ENCODE results near the gene NDST1. TPM values are rescaled to one million over a fixed set of nuclear protein-coding genes. Genes with fewer than 3 reads are reported as not detected.
A peak's percentile ranks its signal among the peaks of the same experiment; 100 is the strongest.

Gene NDST1
- total RNA-seq, 1 experiment from 2014 or later: 42.6 TPM

DNA sequence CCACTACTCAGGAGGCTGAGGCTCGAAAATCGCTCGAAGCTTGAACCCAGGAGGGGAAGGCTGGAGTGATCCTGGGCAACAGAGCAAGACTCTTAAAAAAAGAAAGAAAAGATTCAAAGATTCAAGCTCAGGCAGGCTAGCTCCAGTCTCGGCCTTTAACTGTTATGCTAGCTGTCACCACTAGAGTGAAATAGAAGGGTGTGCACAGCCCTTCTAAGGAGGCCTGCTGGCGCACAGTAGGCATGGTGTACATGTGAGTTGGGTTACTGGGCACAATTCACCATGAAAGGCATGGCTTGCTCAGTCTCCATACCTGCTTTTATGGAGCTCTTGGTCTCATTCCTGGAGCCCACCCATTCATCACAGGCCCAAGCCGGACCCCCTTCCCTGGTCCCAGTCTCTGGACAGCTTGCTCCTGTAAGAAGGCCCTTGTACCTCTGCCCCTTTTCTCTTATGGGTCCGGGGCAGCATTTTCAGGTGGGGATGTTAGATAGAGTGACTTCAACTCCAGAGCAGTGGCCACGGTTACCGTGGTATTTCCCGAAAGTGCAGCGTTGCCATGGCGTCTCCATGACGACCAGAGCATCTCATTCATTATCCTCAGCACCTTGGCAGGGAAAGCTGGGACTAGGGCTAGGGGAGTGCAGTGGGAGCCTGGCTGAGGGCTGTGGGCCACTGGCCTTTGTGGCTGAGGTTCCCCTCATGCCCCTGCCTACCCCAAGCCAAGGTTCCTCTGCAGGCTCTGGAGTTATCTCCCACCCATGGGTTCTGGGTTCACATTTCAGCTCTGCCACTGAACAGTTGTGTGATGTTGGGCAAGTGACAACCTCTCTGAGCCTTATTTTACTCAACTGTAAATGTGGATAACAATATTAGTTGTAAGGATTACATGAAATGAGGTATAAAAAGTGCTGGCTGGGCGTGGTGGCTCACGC, 5.7 kb downstream of the NDST1 start:
- no peak for DNase-seq

DNA sequence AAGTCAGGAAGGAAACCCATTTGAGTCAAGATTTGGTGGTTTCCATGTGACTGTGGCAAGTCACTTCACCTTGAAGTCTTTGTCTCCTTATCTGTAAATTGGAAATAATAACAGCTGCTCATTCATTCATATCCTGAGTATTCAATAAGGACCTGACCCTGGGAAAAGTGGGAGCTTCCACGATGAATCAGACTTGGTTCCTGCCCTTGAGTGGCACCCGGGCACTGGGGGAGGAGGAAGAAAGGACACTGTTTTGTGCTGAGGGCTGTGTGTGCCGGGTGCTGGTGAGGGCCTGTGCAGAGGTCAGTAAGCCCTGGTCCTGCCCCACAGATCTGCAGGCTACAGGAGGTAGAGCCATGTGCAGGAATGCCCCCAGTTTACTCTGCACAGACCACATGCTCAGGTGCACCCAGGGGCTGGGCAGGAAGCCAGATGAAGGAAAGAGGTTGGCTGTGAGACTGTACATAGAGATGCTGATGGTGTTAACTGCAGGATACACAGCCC, 6.8 kb downstream of the NDST1 start:
- peaks cover 62% of the 10 kb centered on the region for H3K4me1 ChIP-seq (ENCODE audit: insufficient read depth, low read length)
- ATAC-seq (peak; percentile 6), DNase-seq (peak; percentile 62)
- no TSS peak for BruUV-seq (replicated peaks)
- ChIA-PET POLR2A (ENCODE audit: unreplicated experiment) (no interaction called here), CTCF (no interaction called here)
- peak overlapping the region; percentile 25; the same call in 1 of the 2 replicates for H3K4me2 ChIP-seq (ENCODE audit: low read length)
- no peak overlapping the region for H2AFZ ChIP-seq (ENCODE audit: low read length)
- no peaks in the 10 kb centered on the region for H3K36me3 ChIP-seq (ENCODE audit: low read depth, low read length)
- H3K9ac ChIP-seq (ENCODE audit: low read length): no peak overlapping the region
- intact Hi-C loops (cut with micrococcal nuclease): no loop called here
- H3K79me2 ChIP-seq (ENCODE audit: low read length): peaks cover 92% of the 10 kb centered on the region
- no peaks in the 10 kb centered on the region for H3K27me3 ChIP-seq (ENCODE audit: low read length)
- peaks cover 38% of the 10 kb centered on the region for H4K20me1 ChIP-seq (ENCODE audit: low read length)
- no peaks in the 10 kb centered on the region for H3K9me2 ChIP-seq (replicated peaks; ENCODE audit: low read length)
- H3F3A ChIP-seq (ENCODE audit: low read length, unreplicated experiment): peaks cover 4% of the 10 kb centered on the region
- no peak overlapping the region for H3K4me3 ChIP-seq (ENCODE audit: low read length)
- H3K9me3 ChIP-seq (ENCODE audit: low read length): no peaks in the 10 kb centered on the region
- peak overlapping the region; percentile 36 for H3K27ac ChIP-seq (ENCODE audit: low read length)
- TF ChIP-seq EZH2phosphoT487 (IDR thresholded peaks at IDR 0.05; ENCODE audit: borderline replicate concordance, low read length): no peak
- TF ChIP-seq, protein P1, sequence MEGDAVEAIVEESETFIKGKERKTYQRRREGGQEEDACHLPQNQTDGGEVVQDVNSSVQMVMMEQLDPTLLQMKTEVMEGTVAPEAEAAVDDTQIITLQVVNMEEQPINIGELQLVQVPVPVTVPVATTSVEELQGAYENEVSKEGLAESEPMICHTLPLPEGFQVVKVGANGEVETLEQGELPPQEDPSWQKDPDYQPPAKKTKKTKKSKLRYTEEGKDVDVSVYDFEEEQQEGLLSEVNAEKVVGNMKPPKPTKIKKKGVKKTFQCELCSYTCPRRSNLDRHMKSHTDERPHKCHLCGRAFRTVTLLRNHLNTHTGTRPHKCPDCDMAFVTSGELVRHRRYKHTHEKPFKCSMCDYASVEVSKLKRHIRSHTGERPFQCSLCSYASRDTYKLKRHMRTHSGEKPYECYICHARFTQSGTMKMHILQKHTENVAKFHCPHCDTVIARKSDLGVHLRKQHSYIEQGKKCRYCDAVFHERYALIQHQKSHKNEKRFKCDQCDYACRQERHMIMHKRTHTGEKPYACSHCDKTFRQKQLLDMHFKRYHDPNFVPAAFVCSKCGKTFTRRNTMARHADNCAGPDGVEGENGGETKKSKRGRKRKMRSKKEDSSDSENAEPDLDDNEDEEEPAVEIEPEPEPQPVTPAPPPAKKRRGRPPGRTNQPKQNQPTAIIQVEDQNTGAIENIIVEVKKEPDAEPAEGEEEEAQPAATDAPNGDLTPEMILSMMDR (conservative IDR thresholded peaks at IDR 0.05; ENCODE audit: low read depth, low read length): no peak
- no peak for TF ChIP-seq EZH2 (IDR thresholded peaks at IDR 0.05; ENCODE audit: low read length, unreplicated experiment)

More for the DNA sequence above, 5.7 kb downstream of the NDST1 start:
- H3K4me2 ChIP-seq (ENCODE audit: low read length): no peak overlapping the region
- H3K27ac ChIP-seq (ENCODE audit: low read length): peak overlapping the region; percentile 36; the same call in 1 of the 2 replicates
- H3K9me2 ChIP-seq (replicated peaks; ENCODE audit: low read length): no peaks in the 10 kb centered on the region
- no peak overlapping the region for H2AFZ ChIP-seq (ENCODE audit: low read length)
- no peak for ATAC-seq
- H3K9me3 ChIP-seq (ENCODE audit: low read length): no peaks in the 10 kb centered on the region
- intact Hi-C loops (cut with micrococcal nuclease): no loop called here
- H3K79me2 ChIP-seq (ENCODE audit: low read length): peaks cover 90% of the 10 kb centered on the region
- H3K4me3 ChIP-seq (ENCODE audit: low read length): no peak overlapping the region
- no peak overlapping the region for H3K9ac ChIP-seq (ENCODE audit: low read length)
- ChIA-PET CTCF (no interaction called here), POLR2A (ENCODE audit: unreplicated experiment) (no interaction called here)
- H3F3A ChIP-seq (ENCODE audit: low read length, unreplicated experiment): peaks cover 4% of the 10 kb centered on the region
- peaks cover 62% of the 10 kb centered on the region for H3K4me1 ChIP-seq (ENCODE audit: insufficient read depth, low read length)
- BruUV-seq (replicated peaks): no TSS peak
- H4K20me1 ChIP-seq (ENCODE audit: low read length): peaks cover 38% of the 10 kb centered on the region
- H3K36me3 ChIP-seq (ENCODE audit: low read depth, low read length): no peaks in the 10 kb centered on the region
- H3K27me3 ChIP-seq (ENCODE audit: low read length): no peaks in the 10 kb centered on the region
- no peak for TF ChIP-seq EZH2phosphoT487 (IDR thresholded peaks at IDR 0.05; ENCODE audit: borderline replicate concordance, low read length)
- TF ChIP-seq, protein P1 (conservative IDR thresholded peaks at IDR 0.05; ENCODE audit: low read depth, low read length): peak; percentile 31; the same call in 1 of the 2 replicates

DNA sequence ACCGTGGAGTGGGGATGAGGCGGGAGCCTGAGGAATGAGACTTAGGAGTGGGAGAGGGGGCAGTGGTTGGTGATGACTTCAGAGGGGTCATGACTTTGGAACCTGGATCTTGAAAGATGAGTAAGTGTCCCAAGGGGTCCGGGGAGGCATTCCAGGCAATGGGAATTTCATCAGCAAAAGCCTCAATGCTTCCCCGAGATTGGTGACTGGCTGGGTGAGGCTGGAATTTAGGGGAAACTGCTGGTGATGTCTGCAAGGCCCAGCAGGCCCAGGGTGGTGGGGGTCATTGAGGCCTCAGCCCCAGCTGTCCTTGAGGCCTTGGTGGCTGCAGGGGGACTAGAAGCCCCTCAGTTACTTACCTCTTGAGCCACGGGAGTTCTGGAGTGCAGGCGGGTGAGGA, 7.5 kb downstream of the NDST1 start:
- Histone ChIP-seq H3K9me3 (ENCODE audit: low read length) (no peaks in the 10 kb centered on the region), H3K4me2 (ENCODE audit: low read length) (no peak overlapping the region), H4K20me1 (ENCODE audit: low read length) (peaks cover 34% of the 10 kb centered on the region), H3K27me3 (ENCODE audit: low read length) (no peaks in the 10 kb centered on the region), H3F3A (ENCODE audit: low read length, unreplicated experiment) (peaks cover 4% of the 10 kb centered on the region), H3K79me2 (ENCODE audit: low read length) (peaks cover 93% of the 10 kb centered on the region), H2AFZ (ENCODE audit: low read length) (no peak overlapping the region), H3K27ac (ENCODE audit: low read length) (peak overlapping the region; percentile 36), H3K4me3 (ENCODE audit: low read length) (no peak overlapping the region), H3K4me1 (ENCODE audit: insufficient read depth, low read length) (peaks cover 59% of the 10 kb centered on the region), H3K9me2 (replicated peaks; ENCODE audit: low read length) (no peaks in the 10 kb centered on the region), H3K36me3 (ENCODE audit: low read depth, low read length) (no peaks in the 10 kb centered on the region), H3K9ac (ENCODE audit: low read length) (no peak overlapping the region)
- no peak for TF ChIP-seq EZH2 (IDR thresholded peaks at IDR 0.05; ENCODE audit: low read length, unreplicated experiment)
- no peak for TF ChIP-seq EZH2phosphoT487 (IDR thresholded peaks at IDR 0.05; ENCODE audit: borderline replicate concordance, low read length)
- TF ChIP-seq, protein P1 (conservative IDR thresholded peaks at IDR 0.05; ENCODE audit: low read depth, low read length): no peak
- no peak for DNase-seq
- BruUV-seq (replicated peaks): no TSS peak
- CTCF ChIA-PET: no interaction called here
- POLR2A ChIA-PET (ENCODE audit: unreplicated experiment): no interaction called here
- no peak for ATAC-seq
- intact Hi-C loops (cut with micrococcal nuclease): no loop called here
